K562 (cell line): ENCODE results near the gene KIAA0825. TPM values are rescaled to one million over a fixed set of nuclear protein-coding genes. Genes with fewer than 3 reads are reported as not detected.

Experiments
- ATAC-seq: fragments of 200-7000 bp; cut with Tn5 transposase; 3 replicates; pipeline ENCODE4 v1.9.1; 2020; ENCODE audit warnings: moderate library complexity
- BruUV-seq: library from RNA; stranded (reverse); fragments of 400-500 nt; replicated peaks from 2 replicates; lab custom pipeline; 2021; lab: Mats Ljungman, UMichigan
- CTCF ChIA-PET: fragments of 300-600 bp; formaldehyde crosslinking; extraction: SDS; loops from one replicate; lab custom pipeline; 2021; ENCODE audit warnings: low intra/inter-chr PET ratio; lab: Yijun Ruan, JAX
- POLR2A ChIA-PET: fragments of 300-600, 350-650 bp; sonication (Branson Sonifier 250); formaldehyde crosslinking; extraction: SDS; loops from one replicate; lab custom pipeline; 2021; ENCODE audit warnings: antibody characterized with exemption, inconsistent platforms; lab: Yijun Ruan, JAX
- DNase-seq, 4 experiments: peaks; one replicate each; pipeline versions ENCODE4 v3.0.0 to v3.0.0-alpha.2; 2011 to 2018; ENCODE audit warnings: low spot score in 3 of 4, mixed read lengths in 3 of 4; ENCODE audit errors: extremely low read depth in 1 of 4
- FAIRE-seq: peaks from 2 replicates; lab custom pipeline; 2011; peaks lifted over from hg19 to GRCh38; lab: Jason Lieb, UNC
- H2AFZ ChIP-seq: 2 replicates; pipeline ENCODE4 v1.6.0; 2011; ENCODE audit warnings: low read depth, low read length, control low read depth, inconsistent platforms
- H3K27ac ChIP-seq: fragments of 200-600 bp; 3 replicates; pipeline ENCODE4 v1.8.0; 2011; ENCODE audit warnings: low read depth, mild to moderate bottlenecking, control low read depth, inconsistent platforms, low read length, moderate library complexity, mixed read lengths; ENCODE audit errors: extremely low read depth
- H3K27me3 ChIP-seq, 2 experiments: fragments of 300-600 bp in 1 of 2; 2 replicates in 1 of 2; 3 replicates in 1 of 2; pipeline versions ENCODE4 v1.6.0 to v1.8.0; 2011; ENCODE audit warnings: inconsistent platforms in 2 of 2, low read length in 2 of 2, mild to moderate bottlenecking in 1 of 2, mixed read lengths in 1 of 2, moderate library complexity in 1 of 2; ENCODE audit not compliant: control insufficient read depth in 2 of 2, insufficient read depth in 2 of 2
- H3K36me3 ChIP-seq: fragments of 300-600 bp; 3 replicates; pipeline ENCODE4 v1.8.0; 2011; ENCODE audit warnings: mild to moderate bottlenecking, low read length, inconsistent platforms; ENCODE audit not compliant: control insufficient read depth, insufficient read depth
- H3K4me1 ChIP-seq, 2 experiments: fragments of 200-600 bp in 1 of 2; replicated peaks in 1 of 2; 2 replicates in 1 of 2; 3 replicates in 1 of 2; pipeline versions ENCODE4 v1.5.1 to v1.8.0; 2011; ENCODE audit warnings: inconsistent platforms in 2 of 2, low read length in 2 of 2, mild to moderate bottlenecking in 1 of 2, mixed read lengths in 1 of 2, moderate library complexity in 1 of 2; ENCODE audit not compliant: control insufficient read depth in 2 of 2, insufficient read depth in 2 of 2
- H3K4me2 ChIP-seq: 2 replicates; pipeline ENCODE4 v1.6.1; 2011; ENCODE audit warnings: low read length, control low read depth, inconsistent platforms, mixed read lengths; ENCODE audit not compliant: insufficient read depth
- H3K4me3 ChIP-seq: fragments of 200-600 bp; sonication (generic), shearing (Covaris generic); 2 replicates; pipeline ENCODE4 v1.5.1; 2016; ENCODE audit warnings: control low read depth, inconsistent platforms
- H3K79me2 ChIP-seq: fragments of 200-600 bp; 3 replicates; pipeline ENCODE4 v1.8.0; 2011; ENCODE audit warnings: low read length, inconsistent platforms; ENCODE audit not compliant: control insufficient read depth, insufficient read depth
- H3K9ac ChIP-seq, 2 experiments: 2 replicates each; pipeline versions ENCODE4 v1.6.0 to v1.6.1; 2011; ENCODE audit warnings: low read depth in 2 of 2, low read length in 2 of 2, control low read depth in 1 of 2, inconsistent platforms in 1 of 2, mild to moderate bottlenecking in 1 of 2, mixed read lengths in 1 of 2; ENCODE audit not compliant: insufficient read depth in 1 of 2
- H3K9me1 ChIP-seq: one replicate; pipeline ENCODE4 v1.6.0; 2011; ENCODE audit warnings: inconsistent platforms, mild to moderate bottlenecking, low read length, moderate library complexity; ENCODE audit not compliant: control insufficient read depth, insufficient read depth
- H3K9me3 ChIP-seq: replicated peaks from 2 replicates; pipeline ENCODE4 v1.5.1; 2011; ENCODE audit warnings: low read depth, low read length, inconsistent platforms; ENCODE audit not compliant: control insufficient read depth, insufficient read depth
- H4K20me1 ChIP-seq: replicated peaks from 2 replicates; pipeline ENCODE4 v1.6.1; 2011; ENCODE audit warnings: low read length, inconsistent platforms, mixed read lengths; ENCODE audit not compliant: control insufficient read depth, insufficient read depth
- ETS2 ChIP-seq: IDR thresholded peaks from 2 replicates; pipeline ENCODE4 v1.6.1; 2016; ENCODE audit warnings: borderline replicate concordance, missing genetic modification characterization, mild to moderate bottlenecking, moderate library complexity, missing compliant biosample characterization; ENCODE audit not compliant: poor library complexity, severe bottlenecking
- ETV5 ChIP-seq: sonication (generic); formaldehyde crosslinking; IDR thresholded peaks from 2 replicates; pipeline ENCODE4 v1.4.0; 2020; ENCODE audit warnings: low read depth, mild to moderate bottlenecking, missing genetic modification reagents
- JUN ChIP-seq, 2 experiments: sonication (generic) in 1 of 2; formaldehyde crosslinking in 1 of 2; IDR thresholded peaks; 2 replicates each; pipeline versions ENCODE4 v1.6.1 to v1.8.0; 2012 to 2022; ENCODE audit warnings: borderline replicate concordance in 2 of 2, mild to moderate bottlenecking in 2 of 2, improper control_type of control experiment in 1 of 2, low read depth in 1 of 2, low read length in 1 of 2, missing genetic modification reagents in 1 of 2
- POLR2G ChIP-seq: fragments of 200-400 bp; formaldehyde crosslinking; IDR thresholded peaks from 2 replicates; pipeline ENCODE4 v1.6.1; 2017; ENCODE audit warnings: low read depth, mild to moderate bottlenecking, antibody characterized with exemption, low read length, moderate library complexity
- SMC3 ChIP-seq: conservative IDR thresholded peaks from 2 replicates; pipeline ENCODE4 v1.6.1; 2011; ENCODE audit warnings: low read depth, low read length, improper control_type of control experiment; ENCODE audit not compliant: insufficient read depth
- ZNF668 ChIP-seq: fragments of 250-450 bp; sonication (Bioruptor Pico); IDR thresholded peaks from 2 replicates; pipeline ENCODE4 v1.8.0; 2022; ENCODE audit warnings: mild to moderate bottlenecking, inconsistent platforms
- WGBS: fragments of 100-300 bp; shearing (Covaris generic); methylation state at CpG from one replicate; pipeline ENCODE4 v1.1.6; 2016; ENCODE audit warnings: low coverage, mixed read lengths; ENCODE audit not compliant: insufficient coverage; ENCODE audit errors: missing lambda C conversion rate; 5-methylcytosine and 5-hydroxymethylcytosine counted together
- in situ Hi-C: fragments of 300-500 bp; cut with MboI; formaldehyde crosslinking; loops from 4 replicates; pipeline ENCODE4 v1.15.0; 2018; ENCODE audit warnings: inconsistent platforms, mixed read lengths
- intact Hi-C: fragments of 100-400 bp; cut with micrococcal nuclease; formaldehyde crosslinking; loops from 2 replicates; pipeline ENCODE4 v1.14.2; 2022
- polyA plus RNA-seq, 8 experiments: library from polyadenylated mRNA; depleted of rRNA in 4 of 8; stranded (reverse) in 5 of 8; unstranded in 3 of 8; fragments of >200 nt; fragmentation: Nextera tagmentation in 2 of 8; fragmentation: Illumina TruSeq in 1 of 8; extraction: Ambion mirVana in 2 of 8; extraction: Trizol in 1 of 8; gene quantifications; 2 replicates each; pipeline versions ENCODE4 v1.2.1 to v1.2.3, GENCODE V29; 2011 to 2014; ENCODE audit warnings: inconsistent platforms in 1 of 8, missing spikeins in 1 of 8
- total RNA-seq, 7 experiments: library from RNA; depleted of rRNA in 6 of 7; stranded (reverse); fragments of >200 nt in 6 of 7; fragmentation: Illumina TruSeq in 2 of 7; extraction: Trizol in 2 of 7; gene quantifications; 2 replicates each; pipeline versions ENCODE4 v1.2.1 to v1.2.3, GENCODE V29; 2011 to 2021; ENCODE audit warnings: low replicate concordance in 1 of 7
- TF ChIP-seq, protein P1 (sequence below): fragments of 250-450 bp; sonication (Bioruptor Pico); IDR thresholded peaks from 2 replicates; pipeline ENCODE4 v1.8.0; 2022; ENCODE audit warnings: inconsistent platforms, mild to moderate bottlenecking, moderate library complexity, borderline replicate concordance
- TF ChIP-seq, protein P2 (sequence below): fragments of 200-600 bp; sonication (generic); IDR thresholded peaks from one replicate; pipeline ENCODE4 v1.6.1; 2012; ENCODE audit warnings: mild to moderate bottlenecking, low read depth, low read length, inconsistent platforms

Gene KIAA0825
- total and polyA plus RNA-seq, 9 of the 15 experiments (the other 6 are each of a cell fraction or from before 2014, with no cell fraction given): 0.05 to 0.36 (median 0.16) TPM; not detected in 1

DNA sequence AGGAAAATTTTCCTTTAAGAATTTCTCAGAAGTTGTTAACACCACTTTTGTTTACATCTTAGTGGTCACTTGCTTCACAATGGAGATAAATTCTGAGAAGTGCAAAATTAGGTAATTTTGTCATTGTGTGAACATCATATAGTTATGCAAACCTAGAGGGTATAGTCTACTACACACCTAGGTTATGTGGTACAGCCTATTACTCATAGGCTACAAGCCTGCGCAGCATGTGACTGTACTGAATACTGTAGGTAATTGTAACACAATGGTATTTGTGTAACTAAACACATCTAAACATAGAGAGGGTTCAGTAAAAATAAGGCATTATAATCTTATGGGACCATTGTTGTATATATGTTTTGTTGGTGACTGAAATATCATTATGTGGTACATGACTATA, 488.3 kb downstream of the KIAA0825 start:
- no peak overlapping the region for H2AFZ ChIP-seq
- no peaks in the 10 kb centered on the region; the same call in 2 of the 3 replicates for H3K79me2 ChIP-seq
- H3K4me2 ChIP-seq: no peak overlapping the region
- ChIA-PET POLR2A (interaction anchor here (0.5 kb wide), 1 partner anchor 1126 kb away, joined by 3 read pairs; no protein-coding TSS in a partner anchor), CTCF (no interaction called here)
- H3K36me3 ChIP-seq: no peaks in the 10 kb centered on the region
- no peak overlapping the region for H3K4me3 ChIP-seq
- ATAC-seq: no peak
- in situ Hi-C loops (no loop called here), intact Hi-C loops (no loop called here)
- no peak for FAIRE-seq
- H4K20me1 ChIP-seq: no peaks in the 10 kb centered on the region
- no peaks in the 10 kb centered on the region for H3K4me1 ChIP-seq
- no peak overlapping the region for H3K27ac ChIP-seq
- H3K9me3 ChIP-seq: no peaks in the 10 kb centered on the region
- no peaks in the 10 kb centered on the region for H3K27me3 ChIP-seq
- H3K9me1 ChIP-seq: no peaks in the 10 kb centered on the region
- DNase-seq: no peak
- 23% methylated on average over 1 of the region's 1 CpG for WGBS
- no peak overlapping the region for H3K9ac ChIP-seq
- BruUV-seq: no TSS peak
- TF ChIP-seq POLR2G (no peak), ETV5 (CRISPR knock-in tag) (no peak), SMC3 (no peak), JUN (IDR thresholded peaks at IDR 0.05; ENCODE audit: borderline replicate concordance, low read depth, low read length) (no peak), JUN (CRISPR knock-in tag; IDR thresholded peaks at IDR 0.05; ENCODE audit: borderline replicate concordance) (no peak), ZNF668 (no peak), ETS2 (tag) (no peak)
- TF ChIP-seq, protein P1, sequence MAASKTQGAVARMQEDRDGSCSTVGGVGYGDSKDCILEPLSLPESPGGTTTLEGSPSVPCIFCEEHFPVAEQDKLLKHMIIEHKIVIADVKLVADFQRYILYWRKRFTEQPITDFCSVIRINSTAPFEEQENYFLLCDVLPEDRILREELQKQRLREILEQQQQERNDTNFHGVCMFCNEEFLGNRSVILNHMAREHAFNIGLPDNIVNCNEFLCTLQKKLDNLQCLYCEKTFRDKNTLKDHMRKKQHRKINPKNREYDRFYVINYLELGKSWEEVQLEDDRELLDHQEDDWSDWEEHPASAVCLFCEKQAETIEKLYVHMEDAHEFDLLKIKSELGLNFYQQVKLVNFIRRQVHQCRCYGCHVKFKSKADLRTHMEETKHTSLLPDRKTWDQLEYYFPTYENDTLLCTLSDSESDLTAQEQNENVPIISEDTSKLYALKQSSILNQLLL: no peak
- TF ChIP-seq, protein P2, sequence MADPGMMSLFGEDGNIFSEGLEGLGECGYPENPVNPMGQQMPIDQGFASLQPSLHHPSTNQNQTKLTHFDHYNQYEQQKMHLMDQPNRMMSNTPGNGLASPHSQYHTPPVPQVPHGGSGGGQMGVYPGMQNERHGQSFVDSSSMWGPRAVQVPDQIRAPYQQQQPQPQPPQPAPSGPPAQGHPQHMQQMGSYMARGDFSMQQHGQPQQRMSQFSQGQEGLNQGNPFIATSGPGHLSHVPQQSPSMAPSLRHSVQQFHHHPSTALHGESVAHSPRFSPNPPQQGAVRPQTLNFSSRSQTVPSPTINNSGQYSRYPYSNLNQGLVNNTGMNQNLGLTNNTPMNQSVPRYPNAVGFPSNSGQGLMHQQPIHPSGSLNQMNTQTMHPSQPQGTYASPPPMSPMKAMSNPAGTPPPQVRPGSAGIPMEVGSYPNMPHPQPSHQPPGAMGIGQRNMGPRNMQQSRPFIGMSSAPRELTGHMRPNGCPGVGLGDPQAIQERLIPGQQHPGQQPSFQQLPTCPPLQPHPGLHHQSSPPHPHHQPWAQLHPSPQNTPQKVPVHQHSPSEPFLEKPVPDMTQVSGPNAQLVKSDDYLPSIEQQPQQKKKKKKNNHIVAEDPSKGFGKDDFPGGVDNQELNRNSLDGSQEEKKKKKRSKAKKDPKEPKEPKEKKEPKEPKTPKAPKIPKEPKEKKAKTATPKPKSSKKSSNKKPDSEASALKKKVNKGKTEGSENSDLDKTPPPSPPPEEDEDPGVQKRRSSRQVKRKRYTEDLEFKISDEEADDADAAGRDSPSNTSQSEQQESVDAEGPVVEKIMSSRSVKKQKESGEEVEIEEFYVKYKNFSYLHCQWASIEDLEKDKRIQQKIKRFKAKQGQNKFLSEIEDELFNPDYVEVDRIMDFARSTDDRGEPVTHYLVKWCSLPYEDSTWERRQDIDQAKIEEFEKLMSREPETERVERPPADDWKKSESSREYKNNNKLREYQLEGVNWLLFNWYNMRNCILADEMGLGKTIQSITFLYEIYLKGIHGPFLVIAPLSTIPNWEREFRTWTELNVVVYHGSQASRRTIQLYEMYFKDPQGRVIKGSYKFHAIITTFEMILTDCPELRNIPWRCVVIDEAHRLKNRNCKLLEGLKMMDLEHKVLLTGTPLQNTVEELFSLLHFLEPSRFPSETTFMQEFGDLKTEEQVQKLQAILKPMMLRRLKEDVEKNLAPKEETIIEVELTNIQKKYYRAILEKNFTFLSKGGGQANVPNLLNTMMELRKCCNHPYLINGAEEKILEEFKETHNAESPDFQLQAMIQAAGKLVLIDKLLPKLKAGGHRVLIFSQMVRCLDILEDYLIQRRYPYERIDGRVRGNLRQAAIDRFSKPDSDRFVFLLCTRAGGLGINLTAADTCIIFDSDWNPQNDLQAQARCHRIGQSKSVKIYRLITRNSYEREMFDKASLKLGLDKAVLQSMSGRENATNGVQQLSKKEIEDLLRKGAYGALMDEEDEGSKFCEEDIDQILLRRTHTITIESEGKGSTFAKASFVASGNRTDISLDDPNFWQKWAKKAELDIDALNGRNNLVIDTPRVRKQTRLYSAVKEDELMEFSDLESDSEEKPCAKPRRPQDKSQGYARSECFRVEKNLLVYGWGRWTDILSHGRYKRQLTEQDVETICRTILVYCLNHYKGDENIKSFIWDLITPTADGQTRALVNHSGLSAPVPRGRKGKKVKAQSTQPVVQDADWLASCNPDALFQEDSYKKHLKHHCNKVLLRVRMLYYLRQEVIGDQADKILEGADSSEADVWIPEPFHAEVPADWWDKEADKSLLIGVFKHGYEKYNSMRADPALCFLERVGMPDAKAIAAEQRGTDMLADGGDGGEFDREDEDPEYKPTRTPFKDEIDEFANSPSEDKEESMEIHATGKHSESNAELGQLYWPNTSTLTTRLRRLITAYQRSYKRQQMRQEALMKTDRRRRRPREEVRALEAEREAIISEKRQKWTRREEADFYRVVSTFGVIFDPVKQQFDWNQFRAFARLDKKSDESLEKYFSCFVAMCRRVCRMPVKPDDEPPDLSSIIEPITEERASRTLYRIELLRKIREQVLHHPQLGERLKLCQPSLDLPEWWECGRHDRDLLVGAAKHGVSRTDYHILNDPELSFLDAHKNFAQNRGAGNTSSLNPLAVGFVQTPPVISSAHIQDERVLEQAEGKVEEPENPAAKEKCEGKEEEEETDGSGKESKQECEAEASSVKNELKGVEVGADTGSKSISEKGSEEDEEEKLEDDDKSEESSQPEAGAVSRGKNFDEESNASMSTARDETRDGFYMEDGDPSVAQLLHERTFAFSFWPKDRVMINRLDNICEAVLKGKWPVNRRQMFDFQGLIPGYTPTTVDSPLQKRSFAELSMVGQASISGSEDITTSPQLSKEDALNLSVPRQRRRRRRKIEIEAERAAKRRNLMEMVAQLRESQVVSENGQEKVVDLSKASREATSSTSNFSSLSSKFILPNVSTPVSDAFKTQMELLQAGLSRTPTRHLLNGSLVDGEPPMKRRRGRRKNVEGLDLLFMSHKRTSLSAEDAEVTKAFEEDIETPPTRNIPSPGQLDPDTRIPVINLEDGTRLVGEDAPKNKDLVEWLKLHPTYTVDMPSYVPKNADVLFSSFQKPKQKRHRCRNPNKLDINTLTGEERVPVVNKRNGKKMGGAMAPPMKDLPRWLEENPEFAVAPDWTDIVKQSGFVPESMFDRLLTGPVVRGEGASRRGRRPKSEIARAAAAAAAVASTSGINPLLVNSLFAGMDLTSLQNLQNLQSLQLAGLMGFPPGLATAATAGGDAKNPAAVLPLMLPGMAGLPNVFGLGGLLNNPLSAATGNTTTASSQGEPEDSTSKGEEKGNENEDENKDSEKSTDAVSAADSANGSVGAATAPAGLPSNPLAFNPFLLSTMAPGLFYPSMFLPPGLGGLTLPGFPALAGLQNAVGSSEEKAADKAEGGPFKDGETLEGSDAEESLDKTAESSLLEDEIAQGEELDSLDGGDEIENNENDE: no peak
